ENCODE measurements around the gene MCUB.

DNA sequence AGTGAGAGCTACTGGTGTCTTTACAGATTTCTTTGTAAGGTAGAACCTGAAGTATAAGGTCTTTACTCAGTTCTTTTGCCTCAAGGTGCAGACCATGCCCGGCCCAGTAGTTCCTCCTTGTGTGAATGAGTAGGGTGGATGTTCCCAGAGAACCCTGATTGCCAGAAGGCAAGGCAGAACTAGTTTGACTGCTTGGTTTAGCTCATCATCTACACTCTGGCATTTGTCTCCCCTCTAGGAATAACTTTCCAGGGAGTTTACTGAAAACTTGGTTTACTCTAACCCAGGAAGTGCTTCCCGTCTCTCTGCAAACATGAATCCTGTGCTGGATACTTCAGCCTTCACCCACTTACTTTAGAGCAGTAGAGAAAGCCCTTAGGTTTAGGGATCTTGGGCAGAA is 29.1 kb downstream of the MCUB start:
- TF ChIP-seq, protein P1, sequence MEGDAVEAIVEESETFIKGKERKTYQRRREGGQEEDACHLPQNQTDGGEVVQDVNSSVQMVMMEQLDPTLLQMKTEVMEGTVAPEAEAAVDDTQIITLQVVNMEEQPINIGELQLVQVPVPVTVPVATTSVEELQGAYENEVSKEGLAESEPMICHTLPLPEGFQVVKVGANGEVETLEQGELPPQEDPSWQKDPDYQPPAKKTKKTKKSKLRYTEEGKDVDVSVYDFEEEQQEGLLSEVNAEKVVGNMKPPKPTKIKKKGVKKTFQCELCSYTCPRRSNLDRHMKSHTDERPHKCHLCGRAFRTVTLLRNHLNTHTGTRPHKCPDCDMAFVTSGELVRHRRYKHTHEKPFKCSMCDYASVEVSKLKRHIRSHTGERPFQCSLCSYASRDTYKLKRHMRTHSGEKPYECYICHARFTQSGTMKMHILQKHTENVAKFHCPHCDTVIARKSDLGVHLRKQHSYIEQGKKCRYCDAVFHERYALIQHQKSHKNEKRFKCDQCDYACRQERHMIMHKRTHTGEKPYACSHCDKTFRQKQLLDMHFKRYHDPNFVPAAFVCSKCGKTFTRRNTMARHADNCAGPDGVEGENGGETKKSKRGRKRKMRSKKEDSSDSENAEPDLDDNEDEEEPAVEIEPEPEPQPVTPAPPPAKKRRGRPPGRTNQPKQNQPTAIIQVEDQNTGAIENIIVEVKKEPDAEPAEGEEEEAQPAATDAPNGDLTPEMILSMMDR (conservative IDR thresholded peaks at IDR 0.05 in 1 of 2, IDR thresholded peaks at IDR 0.05 in 1 of 2; ENCODE audit: low read depth in 1 of 2, low read length in 2 of 2): no peak
- TF ChIP-seq EZH2 (IDR thresholded peaks at IDR 0.05; ENCODE audit: low read length, missing control alignments): no peak

Measured in fibroblast of lung (primary cell).